ENCODE data around the gene PPIL6. TPM values are rescaled to one million over a fixed set of nuclear protein-coding genes. Genes with fewer than 3 reads are reported as not detected.

Gene PPIL6
- total and polyA plus RNA-seq, 4 donors, result 0.17 to 0.51 (median 0.30) TPM

DNA sequence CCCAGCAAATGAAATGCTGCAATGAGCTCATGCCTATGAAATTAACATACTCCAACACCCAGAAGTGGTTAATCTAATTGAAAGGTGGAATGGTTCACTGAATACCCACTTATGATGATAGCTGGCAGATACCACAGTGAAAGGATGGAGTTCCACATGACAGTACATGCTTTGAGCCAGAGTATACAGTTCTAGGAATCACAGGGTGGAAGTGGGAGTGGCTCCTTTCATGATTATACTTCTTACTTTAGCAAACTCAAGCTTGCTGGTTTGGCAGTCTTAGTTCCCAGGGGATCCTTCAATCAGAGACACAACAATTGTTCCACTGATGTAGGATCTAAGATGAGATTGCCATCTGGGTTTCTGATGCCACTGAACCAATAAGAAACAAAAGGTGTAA, 79.6 kb downstream of the PPIL6 start:
- Histone ChIP-seq H3K9me3 (ENCODE audit: control insufficient read depth in 4 of 4, low read length in 3 of 4) (peaks cover 0 to 17% (median 2%) of the 10 kb centered on the region in 4 donors), H3K27me3 (ENCODE audit: control insufficient read depth in 4 of 4, insufficient read depth in 4 of 4, low read length in 3 of 4) (no peaks in the 10 kb centered on the region), H3K36me3 (ENCODE audit: control insufficient read depth in 4 of 4, insufficient read depth in 3 of 4, low read depth in 1 of 4, low read length in 3 of 4) (peaks cover 2 to 33% (median 24%) of the 10 kb centered on the region in 4 donors), H3K27ac (ENCODE audit: low read depth in 1 of 2, low read length in 2 of 2) (no peak overlapping the region), H3K9ac (ENCODE audit: low read depth in 1 of 2, low read length in 2 of 2) (no peak overlapping the region), H3K4me1 (ENCODE audit: control insufficient read depth in 4 of 4, insufficient read depth in 4 of 4, low read length in 3 of 4) (no peaks in the 10 kb centered on the region), H3K4me3 (ENCODE audit: low read depth in 1 of 3, low read length in 3 of 3) (no peak overlapping the region)
- no peak for DNase-seq (ENCODE audit: low spot score)
- TF ChIP-seq YY1 (IDR thresholded peaks at IDR 0.05) (no peak), GABPA (IDR thresholded peaks at IDR 0.05 in 1 of 2, conservative IDR thresholded peaks at IDR 0.05 in 1 of 2) (no peak), NR2F2 (IDR thresholded peaks at IDR 0.05) (no peak), HNF4G (IDR thresholded peaks at IDR 0.05) (no peak), EGR1 (IDR thresholded peaks at IDR 0.05; ENCODE audit: low read depth in 2 of 2) (no peak), SP1 (IDR thresholded peaks at IDR 0.05) (no peak), JUND (IDR thresholded peaks at IDR 0.05) (no peak), FOXA2 (IDR thresholded peaks at IDR 0.05) (no peak), RXRA (IDR thresholded peaks at IDR 0.05) (no peak), RAD21 (IDR thresholded peaks at IDR 0.05) (no peak), TAF1 (conservative IDR thresholded peaks at IDR 0.05) (no peak), HNF4A (conservative IDR thresholded peaks at IDR 0.05) (no peak)
- TF ChIP-seq, protein P1, sequence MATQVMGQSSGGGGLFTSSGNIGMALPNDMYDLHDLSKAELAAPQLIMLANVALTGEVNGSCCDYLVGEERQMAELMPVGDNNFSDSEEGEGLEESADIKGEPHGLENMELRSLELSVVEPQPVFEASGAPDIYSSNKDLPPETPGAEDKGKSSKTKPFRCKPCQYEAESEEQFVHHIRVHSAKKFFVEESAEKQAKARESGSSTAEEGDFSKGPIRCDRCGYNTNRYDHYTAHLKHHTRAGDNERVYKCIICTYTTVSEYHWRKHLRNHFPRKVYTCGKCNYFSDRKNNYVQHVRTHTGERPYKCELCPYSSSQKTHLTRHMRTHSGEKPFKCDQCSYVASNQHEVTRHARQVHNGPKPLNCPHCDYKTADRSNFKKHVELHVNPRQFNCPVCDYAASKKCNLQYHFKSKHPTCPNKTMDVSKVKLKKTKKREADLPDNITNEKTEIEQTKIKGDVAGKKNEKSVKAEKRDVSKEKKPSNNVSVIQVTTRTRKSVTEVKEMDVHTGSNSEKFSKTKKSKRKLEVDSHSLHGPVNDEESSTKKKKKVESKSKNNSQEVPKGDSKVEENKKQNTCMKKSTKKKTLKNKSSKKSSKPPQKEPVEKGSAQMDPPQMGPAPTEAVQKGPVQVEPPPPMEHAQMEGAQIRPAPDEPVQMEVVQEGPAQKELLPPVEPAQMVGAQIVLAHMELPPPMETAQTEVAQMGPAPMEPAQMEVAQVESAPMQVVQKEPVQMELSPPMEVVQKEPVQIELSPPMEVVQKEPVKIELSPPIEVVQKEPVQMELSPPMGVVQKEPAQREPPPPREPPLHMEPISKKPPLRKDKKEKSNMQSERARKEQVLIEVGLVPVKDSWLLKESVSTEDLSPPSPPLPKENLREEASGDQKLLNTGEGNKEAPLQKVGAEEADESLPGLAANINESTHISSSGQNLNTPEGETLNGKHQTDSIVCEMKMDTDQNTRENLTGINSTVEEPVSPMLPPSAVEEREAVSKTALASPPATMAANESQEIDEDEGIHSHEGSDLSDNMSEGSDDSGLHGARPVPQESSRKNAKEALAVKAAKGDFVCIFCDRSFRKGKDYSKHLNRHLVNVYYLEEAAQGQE (IDR thresholded peaks at IDR 0.05), result no peak
- TF ChIP-seq, protein P2, sequence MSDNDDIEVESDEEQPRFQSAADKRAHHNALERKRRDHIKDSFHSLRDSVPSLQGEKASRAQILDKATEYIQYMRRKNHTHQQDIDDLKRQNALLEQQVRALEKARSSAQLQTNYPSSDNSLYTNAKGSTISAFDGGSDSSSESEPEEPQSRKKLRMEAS (IDR thresholded peaks at IDR 0.05), result no peak
- TF ChIP-seq, protein P3, sequence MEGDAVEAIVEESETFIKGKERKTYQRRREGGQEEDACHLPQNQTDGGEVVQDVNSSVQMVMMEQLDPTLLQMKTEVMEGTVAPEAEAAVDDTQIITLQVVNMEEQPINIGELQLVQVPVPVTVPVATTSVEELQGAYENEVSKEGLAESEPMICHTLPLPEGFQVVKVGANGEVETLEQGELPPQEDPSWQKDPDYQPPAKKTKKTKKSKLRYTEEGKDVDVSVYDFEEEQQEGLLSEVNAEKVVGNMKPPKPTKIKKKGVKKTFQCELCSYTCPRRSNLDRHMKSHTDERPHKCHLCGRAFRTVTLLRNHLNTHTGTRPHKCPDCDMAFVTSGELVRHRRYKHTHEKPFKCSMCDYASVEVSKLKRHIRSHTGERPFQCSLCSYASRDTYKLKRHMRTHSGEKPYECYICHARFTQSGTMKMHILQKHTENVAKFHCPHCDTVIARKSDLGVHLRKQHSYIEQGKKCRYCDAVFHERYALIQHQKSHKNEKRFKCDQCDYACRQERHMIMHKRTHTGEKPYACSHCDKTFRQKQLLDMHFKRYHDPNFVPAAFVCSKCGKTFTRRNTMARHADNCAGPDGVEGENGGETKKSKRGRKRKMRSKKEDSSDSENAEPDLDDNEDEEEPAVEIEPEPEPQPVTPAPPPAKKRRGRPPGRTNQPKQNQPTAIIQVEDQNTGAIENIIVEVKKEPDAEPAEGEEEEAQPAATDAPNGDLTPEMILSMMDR (IDR thresholded peaks at IDR 0.05; ENCODE audit: low read depth, low read length, missing input control), result no peak
- TF ChIP-seq, protein P4, sequence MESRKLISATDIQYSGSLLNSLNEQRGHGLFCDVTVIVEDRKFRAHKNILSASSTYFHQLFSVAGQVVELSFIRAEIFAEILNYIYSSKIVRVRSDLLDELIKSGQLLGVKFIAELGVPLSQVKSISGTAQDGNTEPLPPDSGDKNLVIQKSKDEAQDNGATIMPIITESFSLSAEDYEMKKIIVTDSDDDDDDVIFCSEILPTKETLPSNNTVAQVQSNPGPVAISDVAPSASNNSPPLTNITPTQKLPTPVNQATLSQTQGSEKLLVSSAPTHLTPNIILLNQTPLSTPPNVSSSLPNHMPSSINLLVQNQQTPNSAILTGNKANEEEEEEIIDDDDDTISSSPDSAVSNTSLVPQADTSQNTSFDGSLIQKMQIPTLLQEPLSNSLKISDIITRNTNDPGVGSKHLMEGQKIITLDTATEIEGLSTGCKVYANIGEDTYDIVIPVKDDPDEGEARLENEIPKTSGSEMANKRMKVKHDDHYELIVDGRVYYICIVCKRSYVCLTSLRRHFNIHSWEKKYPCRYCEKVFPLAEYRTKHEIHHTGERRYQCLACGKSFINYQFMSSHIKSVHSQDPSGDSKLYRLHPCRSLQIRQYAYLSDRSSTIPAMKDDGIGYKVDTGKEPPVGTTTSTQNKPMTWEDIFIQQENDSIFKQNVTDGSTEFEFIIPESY (IDR thresholded peaks at IDR 0.05), result no peak
- TF ChIP-seq, protein P5, sequence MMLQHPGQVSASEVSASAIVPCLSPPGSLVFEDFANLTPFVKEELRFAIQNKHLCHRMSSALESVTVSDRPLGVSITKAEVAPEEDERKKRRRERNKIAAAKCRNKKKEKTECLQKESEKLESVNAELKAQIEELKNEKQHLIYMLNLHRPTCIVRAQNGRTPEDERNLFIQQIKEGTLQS (IDR thresholded peaks at IDR 0.05), result no peak
